PFSK-1 (cell line): ENCODE data around the gene PTPN5.

Experiments
- TAF1 ChIP-seq: IDR thresholded peaks from 2 replicates; pipeline ENCODE4 v1.6.1; 2012; ENCODE audit warnings: low read length, control low read depth, borderline replicate concordance; ENCODE audit not compliant: insufficient read depth
- TF ChIP-seq, protein P1 (sequence below), 2 experiments: IDR thresholded peaks; 2 replicates each; pipeline versions ENCODE4 v1.6.1 to v1.8.0; 2011 to 2012; ENCODE audit warnings: low read depth in 2 of 2, low read length in 2 of 2, control low read depth in 1 of 2, inconsistent platforms in 1 of 2, mild to moderate bottlenecking in 1 of 2, moderate library complexity in 1 of 2; ENCODE audit not compliant: insufficient read depth in 1 of 2

DNA sequence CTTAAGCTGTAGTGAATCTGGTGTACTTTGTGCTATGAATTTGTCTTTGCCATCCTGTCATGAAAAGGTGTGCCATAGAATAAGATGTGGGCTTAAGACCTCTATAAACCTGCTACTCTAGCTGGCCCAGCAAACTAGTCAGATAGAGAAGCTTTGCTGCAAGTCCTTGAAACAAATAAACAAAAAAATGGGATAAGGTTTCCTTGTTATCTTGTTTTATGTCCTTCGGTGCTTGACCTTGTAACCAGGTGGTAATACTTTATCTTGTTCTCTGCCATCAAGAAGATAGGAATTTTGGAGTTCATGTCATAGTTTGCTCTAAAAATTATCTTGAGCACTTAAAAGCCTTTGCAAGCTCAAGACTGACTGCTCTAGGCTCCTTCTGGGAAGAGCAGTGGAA is 107.3 kb downstream of the PTPN5 start:
- TF ChIP-seq, protein P1, sequence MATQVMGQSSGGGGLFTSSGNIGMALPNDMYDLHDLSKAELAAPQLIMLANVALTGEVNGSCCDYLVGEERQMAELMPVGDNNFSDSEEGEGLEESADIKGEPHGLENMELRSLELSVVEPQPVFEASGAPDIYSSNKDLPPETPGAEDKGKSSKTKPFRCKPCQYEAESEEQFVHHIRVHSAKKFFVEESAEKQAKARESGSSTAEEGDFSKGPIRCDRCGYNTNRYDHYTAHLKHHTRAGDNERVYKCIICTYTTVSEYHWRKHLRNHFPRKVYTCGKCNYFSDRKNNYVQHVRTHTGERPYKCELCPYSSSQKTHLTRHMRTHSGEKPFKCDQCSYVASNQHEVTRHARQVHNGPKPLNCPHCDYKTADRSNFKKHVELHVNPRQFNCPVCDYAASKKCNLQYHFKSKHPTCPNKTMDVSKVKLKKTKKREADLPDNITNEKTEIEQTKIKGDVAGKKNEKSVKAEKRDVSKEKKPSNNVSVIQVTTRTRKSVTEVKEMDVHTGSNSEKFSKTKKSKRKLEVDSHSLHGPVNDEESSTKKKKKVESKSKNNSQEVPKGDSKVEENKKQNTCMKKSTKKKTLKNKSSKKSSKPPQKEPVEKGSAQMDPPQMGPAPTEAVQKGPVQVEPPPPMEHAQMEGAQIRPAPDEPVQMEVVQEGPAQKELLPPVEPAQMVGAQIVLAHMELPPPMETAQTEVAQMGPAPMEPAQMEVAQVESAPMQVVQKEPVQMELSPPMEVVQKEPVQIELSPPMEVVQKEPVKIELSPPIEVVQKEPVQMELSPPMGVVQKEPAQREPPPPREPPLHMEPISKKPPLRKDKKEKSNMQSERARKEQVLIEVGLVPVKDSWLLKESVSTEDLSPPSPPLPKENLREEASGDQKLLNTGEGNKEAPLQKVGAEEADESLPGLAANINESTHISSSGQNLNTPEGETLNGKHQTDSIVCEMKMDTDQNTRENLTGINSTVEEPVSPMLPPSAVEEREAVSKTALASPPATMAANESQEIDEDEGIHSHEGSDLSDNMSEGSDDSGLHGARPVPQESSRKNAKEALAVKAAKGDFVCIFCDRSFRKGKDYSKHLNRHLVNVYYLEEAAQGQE (IDR thresholded peaks at IDR 0.05; ENCODE audit: insufficient read depth in 1 of 2, low read depth in 2 of 2, low read length in 2 of 2): no peak
- TF ChIP-seq TAF1: no peak
